DMS 273 treated with DMSO at 0.1 percent for 48 hours (cell line): ENCODE measurements around the gene GUCY2F.

Source experiments
- DNase-seq: peaks from one replicate; lab custom pipeline; 2025; lab: John Stamatoyannopoulos, UW

GUCY2F gene

GRCh38 chrX:109393859-109394258 lies 88.0 kb downstream of the GUCY2F start:
- no peak for DNase-seq

DNA sequence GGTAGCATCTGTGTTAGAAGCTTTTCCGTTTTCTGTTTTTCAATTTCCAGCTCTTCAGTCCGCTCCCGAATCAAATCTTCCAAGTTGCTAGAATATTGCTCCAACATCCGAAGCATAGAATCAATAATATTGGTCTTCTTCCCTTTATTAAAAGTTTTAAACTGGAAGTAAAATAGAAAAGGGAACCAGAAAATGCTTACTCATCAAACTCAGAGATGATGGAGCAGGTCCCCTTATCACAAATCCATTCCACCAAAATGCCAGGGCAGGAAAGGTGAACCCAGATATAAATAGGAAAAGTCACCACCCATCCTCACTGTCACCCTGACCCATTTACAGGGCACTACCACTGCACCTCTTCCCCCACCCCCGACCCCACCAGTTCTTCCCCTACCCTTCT lies 89.0 kb downstream of the GUCY2F start:
- DNase-seq, result no peak

DNA sequence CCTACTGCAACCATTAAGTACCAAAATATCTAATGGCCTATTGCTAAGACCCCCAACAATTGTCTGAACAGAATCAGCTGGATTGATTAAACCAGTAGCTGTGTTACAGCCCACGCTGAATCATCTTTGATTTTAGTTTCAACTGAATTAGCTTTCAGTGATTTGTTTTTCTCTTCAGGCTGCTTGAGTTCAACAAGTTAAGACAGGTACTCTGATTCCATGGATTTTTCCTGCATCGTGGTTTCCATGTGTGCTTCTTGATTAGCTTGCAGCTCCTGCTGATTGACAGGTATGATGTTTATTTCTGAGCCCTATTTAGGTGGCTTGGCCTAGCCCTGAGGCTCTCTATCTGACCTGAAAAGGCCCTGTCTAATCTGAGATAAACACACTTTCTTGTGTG lies 91.3 kb downstream of the GUCY2F start:
- DNase-seq, result no peak

DNA sequence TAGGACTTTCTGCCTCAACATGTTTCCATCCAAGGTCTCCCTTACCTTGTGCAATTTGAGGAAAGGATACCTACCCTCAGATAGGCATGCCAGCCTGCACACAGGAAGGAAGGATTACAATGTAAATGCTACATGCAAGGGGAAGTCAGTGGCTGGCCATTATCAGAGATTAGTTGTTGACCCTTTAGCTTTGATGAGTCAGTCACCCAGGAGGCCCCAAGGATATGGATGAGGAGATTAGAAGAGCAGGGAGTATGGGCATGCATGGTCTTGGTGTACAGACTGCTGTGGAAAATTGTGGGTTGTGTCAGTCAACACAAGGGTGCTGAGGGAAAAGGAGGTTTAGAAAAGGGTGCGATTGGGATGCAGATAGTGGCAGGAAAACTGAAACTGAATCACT lies 92.0 kb downstream of the GUCY2F start:
- DNase-seq, result no peak

- DNase-seq, result no peak
These were observed 97.2 kb downstream of the GUCY2F start for GRCh38 chrX:109384699-109385098.

DNA sequence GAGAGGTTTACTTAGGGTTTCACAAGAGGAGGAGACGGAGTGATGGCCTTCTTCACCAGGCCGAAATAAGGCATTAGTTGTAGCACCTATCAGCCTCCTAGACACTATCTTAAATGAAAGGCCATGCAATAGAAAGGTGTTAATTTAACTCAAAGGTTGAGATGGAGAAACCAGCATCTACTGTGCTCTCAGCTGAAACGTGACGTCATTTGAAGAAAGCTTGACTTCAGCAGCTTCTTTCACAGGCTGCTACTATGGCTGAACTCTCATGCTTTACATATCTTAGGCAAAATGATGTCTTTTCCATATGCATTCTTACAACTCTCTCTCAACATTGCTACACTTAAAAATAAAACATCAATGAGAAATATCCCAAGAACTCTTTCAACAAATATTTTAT lies 99.6 kb downstream of the GUCY2F start:
- DNase-seq, result no peak

GRCh38 chrX:109378281-109378680 lies 103.6 kb downstream of the GUCY2F start:
- no peak for DNase-seq

GRCh38 chrX:109374262-109374960 lies 107.5 kb downstream of the GUCY2F start:
- DNase-seq, result no peak

GRCh38 chrX:109373468-109373867 lies 108.4 kb downstream of the GUCY2F start:
- no peak for DNase-seq

DNA sequence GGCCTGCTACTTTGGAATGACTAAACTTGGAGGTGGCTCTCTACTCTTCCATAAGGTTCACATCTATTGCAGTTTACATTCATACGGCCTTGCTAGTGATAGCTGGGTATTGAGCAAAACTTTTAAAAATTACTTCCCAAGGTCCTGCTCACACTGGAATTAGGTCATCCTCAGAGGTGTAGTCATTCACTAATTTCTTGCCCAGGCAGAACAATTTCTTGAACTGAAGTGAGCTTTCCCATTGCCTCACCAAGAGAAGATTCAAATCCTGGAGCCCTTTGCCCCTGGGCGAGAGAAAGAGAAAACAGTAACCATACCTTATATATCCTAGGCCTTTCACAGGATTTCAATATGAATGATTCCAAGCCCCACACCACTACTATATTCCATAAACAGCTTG lies 109.2 kb downstream of the GUCY2F start:
- no peak for DNase-seq

GRCh38 chrX:109372291-109372690 lies 109.6 kb downstream of the GUCY2F start:
- DNase-seq, result no peak

DNA sequence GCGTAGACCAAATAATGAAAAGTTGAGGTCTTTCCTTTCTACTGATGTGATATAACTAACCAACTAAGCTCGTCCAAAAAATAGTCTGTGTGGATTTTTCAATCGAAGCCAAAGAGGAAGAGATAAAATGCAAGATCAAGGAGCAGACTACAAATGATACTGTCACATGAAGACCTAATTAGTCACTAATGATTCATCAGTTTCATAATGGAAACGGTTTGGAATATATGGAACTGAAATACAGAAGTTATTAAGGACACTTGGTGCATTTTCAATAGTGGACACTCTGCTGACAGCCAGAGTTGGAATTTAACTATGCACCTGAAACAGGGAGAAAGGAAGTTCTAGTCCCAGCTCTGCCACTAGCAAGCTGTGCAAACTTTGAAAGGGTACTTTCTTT lies 119.8 kb downstream of the GUCY2F start:
- no peak for DNase-seq

GRCh38 chrX:109360301-109360700 lies 121.6 kb downstream of the GUCY2F start:
- DNase-seq, result no peak

GRCh38 chrX:109357706-109358105 lies 124.2 kb downstream of the GUCY2F start:
- DNase-seq, result no peak

- no peak for DNase-seq
These were observed 125.2 kb downstream of the GUCY2F start for GRCh38 chrX:109356684-109357083.

DNA sequence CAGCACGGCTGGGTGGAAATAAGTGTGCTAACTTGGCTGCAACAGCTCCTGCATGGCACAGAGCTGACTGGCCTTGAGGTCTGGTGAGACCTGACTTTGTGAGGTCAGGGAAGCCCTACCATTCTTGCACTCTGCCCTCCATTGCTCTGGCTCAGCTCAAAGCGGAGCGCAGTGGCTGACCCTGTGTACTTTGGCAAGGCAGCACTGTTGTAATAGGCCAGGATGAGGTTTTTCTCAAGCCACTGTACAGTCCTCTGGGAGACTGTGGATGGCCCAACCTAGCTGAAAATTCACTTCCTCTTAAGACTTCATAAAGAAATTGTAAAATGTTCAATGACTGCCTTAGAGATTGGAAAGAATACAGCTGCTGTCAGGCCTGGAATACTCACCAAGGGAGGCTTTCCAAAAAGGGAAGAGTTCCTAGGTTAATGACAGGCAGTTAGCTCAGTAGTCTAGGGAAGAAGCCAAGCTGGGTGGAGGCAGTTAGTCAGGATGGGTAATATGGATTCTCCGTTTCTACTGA lies 129.8 kb downstream of the GUCY2F start:
- no peak for DNase-seq

DNA sequence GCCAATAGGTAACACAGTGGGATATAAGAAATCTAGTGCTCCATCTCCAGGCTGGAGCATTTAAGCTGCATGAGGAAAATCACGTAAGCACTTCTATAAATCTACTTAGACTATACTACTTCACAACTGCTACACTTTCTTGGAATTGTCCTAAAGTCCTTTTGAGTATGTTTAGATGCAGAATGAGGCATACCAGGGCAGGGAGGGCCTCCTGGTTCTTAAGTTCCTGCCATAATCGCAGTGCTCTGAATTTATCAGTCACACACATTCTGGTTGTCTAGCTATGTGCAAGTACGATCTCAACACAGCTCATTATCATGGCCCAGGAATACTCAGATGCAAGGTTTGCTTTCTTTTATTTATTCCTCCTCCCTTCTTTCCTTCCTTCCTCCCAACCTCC lies 130.3 kb downstream of the GUCY2F start:
- no peak for DNase-seq

- no peak for DNase-seq
These were observed 131.3 kb downstream of the GUCY2F start for GRCh38 chrX:109350551-109350950.

- DNase-seq, result no peak
These were observed 131.8 kb downstream of the GUCY2F start for GRCh38 chrX:109350051-109350450.

- DNase-seq, result no peak
These were observed 134.3 kb downstream of the GUCY2F start for GRCh38 chrX:109347632-109348031.

GRCh38 chrX:109346491-109346890 lies 135.4 kb downstream of the GUCY2F start:
- no peak for DNase-seq

GRCh38 chrX:109345856-109346255 lies 136.0 kb downstream of the GUCY2F start:
- DNase-seq, result no peak

DNA sequence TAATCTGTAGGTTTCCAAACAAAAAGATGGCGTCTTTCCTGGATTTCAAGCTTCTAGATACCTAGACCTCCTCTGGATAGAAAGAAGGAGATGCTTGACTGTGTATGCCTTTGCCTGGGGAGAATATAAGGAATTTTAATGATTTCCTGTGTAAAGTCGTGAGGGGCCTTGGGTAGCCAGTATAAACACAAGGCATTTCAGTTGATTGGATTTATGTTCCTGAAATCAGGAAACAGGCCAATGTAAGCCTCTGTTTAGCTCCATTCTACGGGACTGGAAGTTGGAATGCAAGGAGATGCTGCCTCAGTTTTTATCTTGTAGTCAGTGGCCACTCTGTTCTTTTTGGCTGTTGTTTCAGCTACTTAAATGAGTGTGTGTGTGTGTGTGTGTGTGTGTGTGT lies 137.2 kb downstream of the GUCY2F start:
- DNase-seq, result no peak

GRCh38 chrX:109344101-109344500 lies 137.8 kb downstream of the GUCY2F start:
- DNase-seq, result no peak
